ENCODE measurements around the gene PSG7. TPM values are rescaled to one million over a fixed set of nuclear protein-coding genes. Genes with fewer than 3 reads are reported as not detected.
"Not testable (repeated sequence)": the region's sequence is repeated elsewhere in the genome, so short reads cannot be mapped to it uniquely, and the experiment has no call there.

PSG7 gene
- total RNA-seq, 2 experiments from 2014 or later, result not detected

DNA sequence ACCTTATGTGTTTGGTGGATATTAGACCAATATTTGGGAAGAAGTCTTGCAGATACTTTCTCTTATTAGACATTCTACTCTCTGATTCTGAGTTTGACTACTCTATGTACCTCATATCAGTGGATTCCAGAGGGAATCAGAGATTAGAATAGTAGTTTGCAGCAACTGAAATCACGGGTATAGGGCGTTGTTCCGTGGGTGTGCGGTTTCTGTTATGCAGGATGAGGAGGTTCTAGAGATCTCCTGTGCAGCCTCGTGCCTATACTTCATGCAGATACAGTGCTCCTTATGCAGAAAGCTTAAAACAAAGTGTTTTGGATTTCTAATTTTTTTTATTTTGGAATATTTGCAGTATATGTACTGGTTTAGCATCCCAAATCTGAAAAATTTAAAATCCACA is 25.3 kb downstream of the PSG7 start:
- H3K27ac ChIP-seq (ENCODE audit: low read depth, low read length, poor library complexity, severe bottlenecking); H3K9me3 ChIP-seq (ENCODE audit: low read length); POLR2A ChIA-PET; CTCF ChIA-PET (ENCODE audit: unreplicated experiment); H3K79me2 ChIP-seq (ENCODE audit: insufficient read depth, low read depth, low read length); intact Hi-C loops (cut with micrococcal nuclease; ENCODE audit: unreplicated experiment); H3K4me1 ChIP-seq (ENCODE audit: insufficient read depth, low read length, poor library complexity, severe bottlenecking); BruUV-seq (replicated peaks); H3K36me3 ChIP-seq (ENCODE audit: insufficient read depth, low read length); H3K4me2 ChIP-seq (ENCODE audit: low read length); H2AFZ ChIP-seq (ENCODE audit: low read length); DNase-seq (ENCODE audit: low spot score); H3K4me3 ChIP-seq (ENCODE audit: low read depth, low read length, poor library complexity, severe bottlenecking); H3K9me2 ChIP-seq (ENCODE audit: insufficient read depth, low read length); H4K20me1 ChIP-seq (ENCODE audit: insufficient read depth, low read length): not testable (repeated sequence)

DNA sequence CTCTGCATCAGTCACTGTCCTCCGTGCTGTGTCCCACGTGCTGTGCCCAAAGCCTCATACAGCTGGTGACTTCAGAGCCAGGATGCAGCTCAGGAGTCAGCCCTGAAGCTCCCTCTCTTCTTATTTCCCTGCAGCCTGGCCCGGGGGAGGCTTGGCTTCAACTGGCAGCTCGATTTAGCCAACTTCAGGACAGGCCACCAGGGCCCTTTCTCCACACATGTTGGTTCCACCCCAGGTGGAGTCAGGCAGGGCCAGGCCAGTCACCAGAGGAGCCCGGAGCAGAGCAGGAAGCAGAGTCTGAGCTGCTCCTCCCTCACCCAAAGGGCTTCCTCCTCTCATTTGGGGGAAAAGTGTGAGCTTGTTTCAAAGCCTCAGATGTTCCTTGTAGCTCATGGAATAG is 30.8 kb downstream of the PSG7 start:
- H3K27ac ChIP-seq (ENCODE audit: low read depth, low read length, poor library complexity, severe bottlenecking); H3K9me2 ChIP-seq (ENCODE audit: insufficient read depth, low read length); BruUV-seq (replicated peaks); H3K4me2 ChIP-seq (ENCODE audit: low read length); POLR2A ChIA-PET; H3K4me1 ChIP-seq (ENCODE audit: insufficient read depth, low read length, poor library complexity, severe bottlenecking); H3K9me3 ChIP-seq (ENCODE audit: low read length); H3K36me3 ChIP-seq (ENCODE audit: insufficient read depth, low read length); H3K4me3 ChIP-seq (ENCODE audit: low read depth, low read length, poor library complexity, severe bottlenecking); H3K79me2 ChIP-seq (ENCODE audit: insufficient read depth, low read depth, low read length); CTCF ChIA-PET (ENCODE audit: unreplicated experiment); intact Hi-C loops (cut with micrococcal nuclease; ENCODE audit: unreplicated experiment); H4K20me1 ChIP-seq (ENCODE audit: insufficient read depth, low read length); DNase-seq (ENCODE audit: low spot score); H2AFZ ChIP-seq (ENCODE audit: low read length): not testable (repeated sequence)

DNA sequence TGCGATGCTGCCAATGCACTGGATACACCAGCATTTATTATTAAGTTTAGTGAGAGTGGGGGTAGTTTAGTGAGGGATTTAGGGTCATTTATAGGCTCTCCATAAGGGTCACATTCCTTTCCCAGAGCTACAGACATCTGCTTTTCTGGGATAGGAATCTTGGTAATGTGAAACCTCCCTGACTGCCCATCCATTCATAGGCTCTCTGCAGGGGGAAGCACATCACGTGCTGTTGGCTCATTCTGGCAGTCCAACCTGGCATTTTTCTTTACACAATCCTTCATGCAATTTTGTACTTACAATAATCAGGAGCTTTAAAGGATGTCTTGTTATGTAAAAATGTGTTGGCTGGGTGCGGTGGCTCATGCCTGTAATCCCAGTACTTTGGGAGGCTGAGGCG is 36.4 kb downstream of the PSG7 start:
- H3K9me3 ChIP-seq (ENCODE audit: low read length); H2AFZ ChIP-seq (ENCODE audit: low read length); CTCF ChIA-PET (ENCODE audit: unreplicated experiment); H3K9me2 ChIP-seq (ENCODE audit: insufficient read depth, low read length); H3K79me2 ChIP-seq (ENCODE audit: insufficient read depth, low read depth, low read length); intact Hi-C loops (cut with micrococcal nuclease; ENCODE audit: unreplicated experiment); DNase-seq (ENCODE audit: low spot score); H4K20me1 ChIP-seq (ENCODE audit: insufficient read depth, low read length); H3K36me3 ChIP-seq (ENCODE audit: insufficient read depth, low read length); H3K4me1 ChIP-seq (ENCODE audit: insufficient read depth, low read length, poor library complexity, severe bottlenecking); H3K4me3 ChIP-seq (ENCODE audit: low read depth, low read length, poor library complexity, severe bottlenecking); H3K27ac ChIP-seq (ENCODE audit: low read depth, low read length, poor library complexity, severe bottlenecking); BruUV-seq (replicated peaks); H3K4me2 ChIP-seq (ENCODE audit: low read length): not testable (repeated sequence)
- POLR2A ChIA-PET, result interaction anchor here (0.6 kb wide), 1 partner anchor 1790 kb away, joined by 3 read pairs; no protein-coding TSS in a partner anchor

DNA sequence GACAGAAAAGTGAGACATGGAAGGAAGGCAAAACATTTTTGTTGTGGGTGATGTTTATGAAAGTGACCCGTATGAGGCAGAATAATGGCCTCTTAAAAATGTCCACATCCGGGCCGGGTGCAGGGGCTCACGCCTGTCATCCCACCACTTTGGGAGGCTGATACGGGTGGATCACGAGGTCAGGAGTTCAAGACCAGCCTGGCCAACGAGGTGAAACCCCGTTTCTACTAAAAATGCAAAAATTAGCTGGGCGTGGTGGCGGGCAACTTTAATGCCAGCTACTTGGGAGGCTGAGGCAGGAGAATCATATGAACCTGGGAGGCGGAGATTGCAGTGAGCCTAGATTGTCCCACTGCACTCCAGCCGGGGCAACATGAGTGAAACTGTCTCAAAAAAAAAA is 37.3 kb downstream of the PSG7 start:
- BruUV-seq (replicated peaks); H3K4me2 ChIP-seq (ENCODE audit: low read length); H3K9me2 ChIP-seq (ENCODE audit: insufficient read depth, low read length); intact Hi-C loops (cut with micrococcal nuclease; ENCODE audit: unreplicated experiment); H2AFZ ChIP-seq (ENCODE audit: low read length); H3K4me3 ChIP-seq (ENCODE audit: low read depth, low read length, poor library complexity, severe bottlenecking); H3K79me2 ChIP-seq (ENCODE audit: insufficient read depth, low read depth, low read length); POLR2A ChIA-PET; DNase-seq (ENCODE audit: low spot score); CTCF ChIA-PET (ENCODE audit: unreplicated experiment); H3K27ac ChIP-seq (ENCODE audit: low read depth, low read length, poor library complexity, severe bottlenecking); H4K20me1 ChIP-seq (ENCODE audit: insufficient read depth, low read length); H3K9me3 ChIP-seq (ENCODE audit: low read length); H3K4me1 ChIP-seq (ENCODE audit: insufficient read depth, low read length, poor library complexity, severe bottlenecking); H3K36me3 ChIP-seq (ENCODE audit: insufficient read depth, low read length): not testable (repeated sequence)

DNA sequence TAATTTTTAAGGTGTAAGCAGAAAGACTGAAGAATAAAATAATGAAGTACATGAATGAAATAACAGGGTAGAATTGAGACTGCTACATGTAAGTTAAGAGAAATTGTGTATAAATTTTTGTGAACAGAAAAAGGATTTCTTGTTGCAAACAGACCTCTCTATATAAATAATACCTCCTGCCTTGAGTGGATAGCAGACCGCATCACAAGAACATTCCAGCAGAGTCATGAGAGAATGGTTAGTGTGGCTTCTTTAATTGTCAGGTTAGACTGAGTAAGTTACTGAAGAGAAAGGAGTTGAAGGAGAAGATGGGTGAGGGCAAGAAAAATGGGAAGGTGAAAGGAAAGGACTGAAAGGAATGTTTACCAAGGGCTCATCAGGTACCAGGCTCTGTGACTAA is 37.9 kb downstream of the PSG7 start:
- intact Hi-C loops (cut with micrococcal nuclease; ENCODE audit: unreplicated experiment), result not testable (repeated sequence)

DNA sequence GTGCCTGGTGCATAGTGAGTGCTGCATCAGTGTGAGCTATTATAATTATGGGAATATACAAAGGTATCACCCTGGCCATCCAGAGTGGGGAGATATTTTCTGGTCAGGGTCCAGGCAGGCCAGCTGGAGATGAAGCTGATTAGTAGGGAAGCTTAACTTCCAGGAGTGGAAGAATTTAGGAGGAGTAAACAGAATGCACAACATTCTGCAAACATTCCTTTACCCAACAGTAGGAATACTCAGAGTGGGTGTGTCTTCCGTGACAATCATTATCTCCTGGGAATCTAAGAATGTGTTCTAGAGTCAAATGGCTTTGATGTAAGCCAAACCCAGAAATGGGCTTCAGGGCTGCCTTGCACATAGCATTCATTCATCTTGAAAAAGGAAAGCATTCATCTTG is 38.4 kb downstream of the PSG7 start:
- H3K27ac ChIP-seq (ENCODE audit: low read depth, low read length, poor library complexity, severe bottlenecking); H2AFZ ChIP-seq (ENCODE audit: low read length); CTCF ChIA-PET (ENCODE audit: unreplicated experiment); H4K20me1 ChIP-seq (ENCODE audit: insufficient read depth, low read length); intact Hi-C loops (cut with micrococcal nuclease; ENCODE audit: unreplicated experiment); H3K79me2 ChIP-seq (ENCODE audit: insufficient read depth, low read depth, low read length); DNase-seq (ENCODE audit: low spot score); H3K4me2 ChIP-seq (ENCODE audit: low read length); H3K9me2 ChIP-seq (ENCODE audit: insufficient read depth, low read length); BruUV-seq (replicated peaks); POLR2A ChIA-PET; H3K9me3 ChIP-seq (ENCODE audit: low read length); H3K4me3 ChIP-seq (ENCODE audit: low read depth, low read length, poor library complexity, severe bottlenecking); H3K36me3 ChIP-seq (ENCODE audit: insufficient read depth, low read length); H3K4me1 ChIP-seq (ENCODE audit: insufficient read depth, low read length, poor library complexity, severe bottlenecking): not testable (repeated sequence)

More for the DNA sequence above, 37.9 kb downstream of the PSG7 start:
- POLR2A ChIA-PET; H3K27ac ChIP-seq (ENCODE audit: low read depth, low read length, poor library complexity, severe bottlenecking); H3K36me3 ChIP-seq (ENCODE audit: insufficient read depth, low read length); H3K9me2 ChIP-seq (ENCODE audit: insufficient read depth, low read length); H3K4me2 ChIP-seq (ENCODE audit: low read length); BruUV-seq (replicated peaks); H4K20me1 ChIP-seq (ENCODE audit: insufficient read depth, low read length); H3K4me1 ChIP-seq (ENCODE audit: insufficient read depth, low read length, poor library complexity, severe bottlenecking); H3K79me2 ChIP-seq (ENCODE audit: insufficient read depth, low read depth, low read length); CTCF ChIA-PET (ENCODE audit: unreplicated experiment); H3K9me3 ChIP-seq (ENCODE audit: low read length); H3K4me3 ChIP-seq (ENCODE audit: low read depth, low read length, poor library complexity, severe bottlenecking); DNase-seq (ENCODE audit: low spot score); H2AFZ ChIP-seq (ENCODE audit: low read length): not testable (repeated sequence)

DNA sequence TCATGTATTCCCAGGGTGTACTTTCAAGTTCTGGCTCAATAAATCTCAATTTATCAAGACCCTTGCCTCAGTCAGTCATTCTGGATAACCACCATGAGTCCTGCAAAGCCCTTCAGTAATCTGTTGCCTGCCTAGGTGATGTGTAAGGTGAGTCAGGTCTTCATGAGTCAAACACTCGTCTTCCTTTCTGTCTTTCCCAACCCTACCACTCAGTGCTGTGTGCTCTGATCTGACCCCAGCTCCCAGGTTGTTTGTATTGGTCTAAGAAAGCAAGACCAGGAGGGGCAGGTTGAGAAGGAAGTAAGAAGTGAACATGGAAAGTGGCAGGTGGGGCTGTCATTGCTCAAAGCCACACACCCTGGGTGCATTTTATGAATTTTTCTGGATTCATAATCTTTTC is 39.3 kb downstream of the PSG7 start:
- intact Hi-C loops (cut with micrococcal nuclease; ENCODE audit: unreplicated experiment); H3K4me3 ChIP-seq (ENCODE audit: low read depth, low read length, poor library complexity, severe bottlenecking); H3K79me2 ChIP-seq (ENCODE audit: insufficient read depth, low read depth, low read length); H3K9me3 ChIP-seq (ENCODE audit: low read length); H3K27ac ChIP-seq (ENCODE audit: low read depth, low read length, poor library complexity, severe bottlenecking); BruUV-seq (replicated peaks); H3K4me2 ChIP-seq (ENCODE audit: low read length); H3K4me1 ChIP-seq (ENCODE audit: insufficient read depth, low read length, poor library complexity, severe bottlenecking); H4K20me1 ChIP-seq (ENCODE audit: insufficient read depth, low read length); H2AFZ ChIP-seq (ENCODE audit: low read length); H3K9me2 ChIP-seq (ENCODE audit: insufficient read depth, low read length); H3K36me3 ChIP-seq (ENCODE audit: insufficient read depth, low read length); POLR2A ChIA-PET; CTCF ChIA-PET (ENCODE audit: unreplicated experiment); DNase-seq (ENCODE audit: low spot score): not testable (repeated sequence)
